ENCODE results near the gene RAB7A. TPM values are rescaled to one million over a fixed set of nuclear protein-coding genes. Genes with fewer than 3 reads are reported as not detected.

The RAB7A gene
- total and polyA plus RNA-seq, 4 donors = 127 to 271 (median 209) TPM

DNA sequence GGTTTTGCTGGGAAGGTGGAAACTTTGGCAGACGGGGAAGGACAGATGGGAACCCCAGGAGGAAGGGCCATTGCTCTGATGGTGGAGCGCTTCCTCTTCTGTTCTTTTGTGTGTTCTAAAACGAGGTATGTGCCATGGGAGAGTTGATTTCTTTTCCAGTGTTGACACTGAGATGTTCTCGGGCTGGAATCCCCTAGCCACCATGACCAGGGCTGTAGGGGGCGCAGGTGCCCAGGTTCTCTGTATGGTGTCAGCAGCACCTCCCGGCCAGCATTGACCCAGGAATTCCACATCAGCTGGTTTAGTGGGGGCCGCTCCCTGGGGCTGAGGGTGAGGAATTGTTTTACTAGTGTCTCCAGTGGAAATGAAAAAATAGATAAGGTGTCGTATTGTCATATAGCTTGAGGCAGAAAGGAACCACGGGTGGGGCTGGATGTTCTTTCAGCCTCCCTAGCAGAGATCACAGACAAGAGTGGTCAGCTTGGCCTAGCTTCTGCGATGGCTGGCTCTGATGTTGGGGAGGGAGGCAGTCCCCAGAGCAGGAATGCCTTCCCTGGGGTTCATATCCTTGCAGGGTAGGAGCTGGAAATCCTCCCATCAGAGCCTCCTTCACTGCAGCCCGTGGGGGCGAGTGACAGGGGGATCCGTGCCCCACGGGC lies 119.3 kb downstream of the RAB7A start:
- no peaks in the 10 kb centered on the region for H3K9me3 ChIP-seq (ENCODE audit: control insufficient read depth in 4 of 4, insufficient read depth in 3 of 4, low read length in 3 of 4)
- no peaks in the 10 kb centered on the region for H3K36me3 ChIP-seq (ENCODE audit: control insufficient read depth in 4 of 4, insufficient read depth in 4 of 4, low read length in 4 of 4)
- DNase-seq (peak in 2 of 3 donors; percentile 8 to 19), ATAC-seq (ENCODE audit: insufficient read depth, low FRiP score) (no peak)
- H3K4me3 ChIP-seq = no peak overlapping the region
- H3K4me1 ChIP-seq (ENCODE audit: control insufficient read depth in 5 of 5, insufficient read depth in 5 of 5, low read length in 5 of 5) = peaks cover 0 to 13% (median 4%) of the 10 kb centered on the region in 5 donors
- TF ChIP-seq, protein P1, sequence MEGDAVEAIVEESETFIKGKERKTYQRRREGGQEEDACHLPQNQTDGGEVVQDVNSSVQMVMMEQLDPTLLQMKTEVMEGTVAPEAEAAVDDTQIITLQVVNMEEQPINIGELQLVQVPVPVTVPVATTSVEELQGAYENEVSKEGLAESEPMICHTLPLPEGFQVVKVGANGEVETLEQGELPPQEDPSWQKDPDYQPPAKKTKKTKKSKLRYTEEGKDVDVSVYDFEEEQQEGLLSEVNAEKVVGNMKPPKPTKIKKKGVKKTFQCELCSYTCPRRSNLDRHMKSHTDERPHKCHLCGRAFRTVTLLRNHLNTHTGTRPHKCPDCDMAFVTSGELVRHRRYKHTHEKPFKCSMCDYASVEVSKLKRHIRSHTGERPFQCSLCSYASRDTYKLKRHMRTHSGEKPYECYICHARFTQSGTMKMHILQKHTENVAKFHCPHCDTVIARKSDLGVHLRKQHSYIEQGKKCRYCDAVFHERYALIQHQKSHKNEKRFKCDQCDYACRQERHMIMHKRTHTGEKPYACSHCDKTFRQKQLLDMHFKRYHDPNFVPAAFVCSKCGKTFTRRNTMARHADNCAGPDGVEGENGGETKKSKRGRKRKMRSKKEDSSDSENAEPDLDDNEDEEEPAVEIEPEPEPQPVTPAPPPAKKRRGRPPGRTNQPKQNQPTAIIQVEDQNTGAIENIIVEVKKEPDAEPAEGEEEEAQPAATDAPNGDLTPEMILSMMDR (IDR thresholded peaks at IDR 0.05; ENCODE audit: control extremely low read depth, extremely low read depth) = no peak
- H3K9ac ChIP-seq (ENCODE audit: insufficient read depth in 1 of 2, low read length in 2 of 2) = peak overlapping the region in 1 of 2 donors; percentile 55
- no peak overlapping the region for H3K27ac ChIP-seq (ENCODE audit: low read depth in 1 of 2, low read length in 1 of 2)
- no peaks in the 10 kb centered on the region for H3K27me3 ChIP-seq (ENCODE audit: control insufficient read depth in 3 of 3, insufficient read depth in 3 of 3, low read length in 2 of 3)
- 24 to 37% methylated on average over 14 of the region's 14 CpGs for WGBS, 2 donors

- peak overlapping the region; percentile 10 to 62 for H3K27ac ChIP-seq (ENCODE audit: low read depth in 1 of 2, low read length in 1 of 2)
- 1 to 3% methylated on average over 21 to 32 of the region's 32 CpGs for WGBS, 2 donors
- peaks cover 0 to 13% (median 4%) of the 10 kb centered on the region in 5 donors for H3K4me1 ChIP-seq (ENCODE audit: control insufficient read depth in 5 of 5, insufficient read depth in 5 of 5, low read length in 5 of 5)
- DNase-seq (peak; percentile 82 to 90 (median 87)), ATAC-seq (ENCODE audit: insufficient read depth, low FRiP score) (peak; percentile 91)
- H3K9ac ChIP-seq (ENCODE audit: insufficient read depth in 1 of 2, low read length in 2 of 2) = peak overlapping the region in 1 of 2 donors; percentile 55
- H3K9me3 ChIP-seq (ENCODE audit: control insufficient read depth in 4 of 4, insufficient read depth in 3 of 4, low read length in 3 of 4) = no peaks in the 10 kb centered on the region
- H3K27me3 ChIP-seq (ENCODE audit: control insufficient read depth in 3 of 3, insufficient read depth in 3 of 3, low read length in 2 of 3) = no peaks in the 10 kb centered on the region
- H3K36me3 ChIP-seq (ENCODE audit: control insufficient read depth in 4 of 4, insufficient read depth in 4 of 4, low read length in 4 of 4) = no peaks in the 10 kb centered on the region
- no peak overlapping the region for H3K4me3 ChIP-seq
- TF ChIP-seq, protein P1 (IDR thresholded peaks at IDR 0.05; ENCODE audit: control extremely low read depth, extremely low read depth) = peak; percentile 30
Measured at GRCh38 chr3:128845778-128846485, 119.9 kb downstream of the RAB7A start.

- 38 to 61% methylated on average over 13 of the region's 13 CpGs for WGBS, 2 donors
- Histone ChIP-seq H3K9me3 (ENCODE audit: control insufficient read depth in 4 of 4, insufficient read depth in 3 of 4, low read length in 3 of 4) (no peaks in the 10 kb centered on the region), H3K27me3 (ENCODE audit: control insufficient read depth in 3 of 3, insufficient read depth in 3 of 3, low read length in 2 of 3) (no peaks in the 10 kb centered on the region), H3K36me3 (ENCODE audit: control insufficient read depth in 4 of 4, insufficient read depth in 4 of 4, low read length in 4 of 4) (no peaks in the 10 kb centered on the region), H3K9ac (ENCODE audit: insufficient read depth in 1 of 2, low read length in 2 of 2) (no peak overlapping the region), H3K4me3 (no peak overlapping the region), H3K27ac (ENCODE audit: low read depth in 1 of 2, low read length in 1 of 2) (no peak overlapping the region), H3K4me1 (ENCODE audit: control insufficient read depth in 5 of 5, insufficient read depth in 5 of 5, low read length in 5 of 5) (peaks cover 0 to 13% (median 4%) of the 10 kb centered on the region in 5 donors)
- TF ChIP-seq, protein P1 (IDR thresholded peaks at IDR 0.05; ENCODE audit: control extremely low read depth, extremely low read depth) = no peak
- no peak for DNase-seq
- no peak for ATAC-seq (ENCODE audit: insufficient read depth, low FRiP score)
Measured at GRCh38 chr3:128846486-128846891, 120.5 kb downstream of the RAB7A start.
